Measurements from ENCODE around the gene UBA5. TPM values are rescaled to one million over a fixed set of nuclear protein-coding genes. Genes with fewer than 3 reads are reported as not detected.
A peak's percentile ranks its signal among the peaks of the same experiment; 100 is the strongest.

The UBA5 gene
- total RNA-seq, 1 experiment from 2014 or later = 44.0 TPM

GRCh38 chr3:132726341-132726823 lies 66.3 kb downstream of the UBA5 start:
- BruUV-seq (replicated peaks) = no TSS peak
- Histone ChIP-seq H3K4me1 (ENCODE audit: control insufficient read depth, insufficient read depth, low read length) (peaks cover 12% of the 10 kb centered on the region), H3K36me3 (ENCODE audit: control insufficient read depth, insufficient read depth, low read length) (no peaks in the 10 kb centered on the region), H3K4me3 (ENCODE audit: low read depth in 2 of 2, low read length in 2 of 2) (no peak overlapping the region), H3K9me3 (ENCODE audit: control insufficient read depth, insufficient read depth, low read depth, low read length) (no peaks in the 10 kb centered on the region), H3K27me3 (ENCODE audit: control insufficient read depth, insufficient read depth, low read length) (no peaks in the 10 kb centered on the region), H3K27ac (ENCODE audit: low read length) (no peak overlapping the region)
- intact Hi-C loops (cut with micrococcal nuclease; ENCODE audit: unreplicated experiment) = loop anchor here (2.0 to 10.0 kb wide), 3 partner anchors 111 to 868 kb away; no protein-coding TSS in a partner anchor
- DNase-seq (ENCODE audit: low read depth, low spot score) = no peak
- in situ Hi-C loops (cut with HindIII; ENCODE audit: low pct_unique_long_range_greater_than_20kb, low sequenced_read_pairs) = no loop called here
- no peak for TF ChIP-seq POLR2AphosphoS5 (IDR thresholded peaks at IDR 0.05; ENCODE audit: low read depth, low read length)
- TF ChIP-seq, protein P1, sequence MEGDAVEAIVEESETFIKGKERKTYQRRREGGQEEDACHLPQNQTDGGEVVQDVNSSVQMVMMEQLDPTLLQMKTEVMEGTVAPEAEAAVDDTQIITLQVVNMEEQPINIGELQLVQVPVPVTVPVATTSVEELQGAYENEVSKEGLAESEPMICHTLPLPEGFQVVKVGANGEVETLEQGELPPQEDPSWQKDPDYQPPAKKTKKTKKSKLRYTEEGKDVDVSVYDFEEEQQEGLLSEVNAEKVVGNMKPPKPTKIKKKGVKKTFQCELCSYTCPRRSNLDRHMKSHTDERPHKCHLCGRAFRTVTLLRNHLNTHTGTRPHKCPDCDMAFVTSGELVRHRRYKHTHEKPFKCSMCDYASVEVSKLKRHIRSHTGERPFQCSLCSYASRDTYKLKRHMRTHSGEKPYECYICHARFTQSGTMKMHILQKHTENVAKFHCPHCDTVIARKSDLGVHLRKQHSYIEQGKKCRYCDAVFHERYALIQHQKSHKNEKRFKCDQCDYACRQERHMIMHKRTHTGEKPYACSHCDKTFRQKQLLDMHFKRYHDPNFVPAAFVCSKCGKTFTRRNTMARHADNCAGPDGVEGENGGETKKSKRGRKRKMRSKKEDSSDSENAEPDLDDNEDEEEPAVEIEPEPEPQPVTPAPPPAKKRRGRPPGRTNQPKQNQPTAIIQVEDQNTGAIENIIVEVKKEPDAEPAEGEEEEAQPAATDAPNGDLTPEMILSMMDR (IDR thresholded peaks at IDR 0.05) = peak; percentile 83; the same call in 1 of the 2 replicates
- CTCF ChIA-PET = interaction anchor here (0.6 to 1.7 kb wide), 4 partner anchors 284 to 697 kb away, joined by 3 to 15 read pairs (median 4); no protein-coding TSS in a partner anchor
- ATAC-seq = no peak
- POLR2A ChIA-PET = no interaction called here

Other genes starting within 250 kb of the UBA5 start
- gene DNAJC13, start 242.8 kb upstream of the UBA5 start, total RNA-seq (2021; ENCODE audit: unreplicated experiment) = 54.2 TPM
- gene ACKR4, start 63.1 kb upstream of the UBA5 start, total RNA-seq (2021; ENCODE audit: unreplicated experiment) = not detected
- gene ACAD11, start 520 bp upstream of the UBA5 start, total RNA-seq (2021; ENCODE audit: unreplicated experiment) = 15.4 TPM
- 34.0 TPM for gene NPHP3, start 62.1 kb downstream of the UBA5 start, total RNA-seq (2021; ENCODE audit: unreplicated experiment)